ENCODE data around the gene NELL1. TPM values are rescaled to one million over a fixed set of nuclear protein-coding genes. Genes with fewer than 3 reads are reported as not detected.

NELL1 gene
- total RNA-seq, 2 experiments from 2014 or later, result not detected

GRCh38 chr11:20623252-20623651, 46.1 kb upstream of the NELL1 start:
- ChIA-PET POLR2A (no interaction called here), CTCF (no interaction called here)
- no peak overlapping the region for H3K27ac Mint-ChIP-seq
- DNase-seq (no peak), ATAC-seq (ENCODE audit: poor library complexity) (no peak)
- Histone ChIP-seq H3K4me1 (ENCODE audit: insufficient read depth, low read length) (no peaks in the 10 kb centered on the region), H3K9me3 (ENCODE audit: control insufficient read depth in 1 of 2, insufficient read depth in 1 of 2, low read length in 2 of 2) (no peaks in the 10 kb centered on the region), H3K4me3 (ENCODE audit: low read length) (no peak overlapping the region), H3K36me3 (ENCODE audit: insufficient read depth, low read length) (no peaks in the 10 kb centered on the region), H3K27me3 (ENCODE audit: control insufficient read depth in 1 of 2, insufficient read depth in 2 of 2, low read length in 2 of 2) (peaks cover 2 to 3% of the 10 kb centered on the region in 2 experiments), H3K27ac (ENCODE audit: low read depth in 1 of 2, low read length in 2 of 2) (no peak overlapping the region)
- H3K9me3 Mint-ChIP-seq, result no peaks in the 10 kb centered on the region
- H3K36me3 Mint-ChIP-seq (ENCODE audit: low read depth), result no peaks in the 10 kb centered on the region
- peaks cover 35% of the 10 kb centered on the region for H3K27me3 Mint-ChIP-seq
- intact Hi-C loops (cut with DNase I, micrococcal nuclease), result no loop called here
- no peak for TF ChIP-seq CTCF (IDR thresholded peaks at IDR 0.05)
- no peaks in the 10 kb centered on the region for H3K4me1 Mint-ChIP-seq (ENCODE audit: low read depth)
- H3K4me3 Mint-ChIP-seq, result no peak overlapping the region

GRCh38 chr11:20626279-20626678, 43.1 kb upstream of the NELL1 start:
- Mint-ChIP-seq H3K4me3 (no peak overlapping the region), H3K9me3 (peaks cover 4% of the 10 kb centered on the region), H3K27me3 (peaks cover 35% of the 10 kb centered on the region), H3K4me1 (ENCODE audit: low read depth) (no peaks in the 10 kb centered on the region), H3K27ac (no peak overlapping the region), H3K36me3 (ENCODE audit: low read depth) (no peaks in the 10 kb centered on the region)
- H3K4me3 ChIP-seq (ENCODE audit: low read length), result no peak overlapping the region
- ChIA-PET CTCF (no interaction called here), POLR2A (no interaction called here)
- no peaks in the 10 kb centered on the region for H3K4me1 ChIP-seq (ENCODE audit: insufficient read depth, low read length)
- no peak for TF ChIP-seq CTCF (IDR thresholded peaks at IDR 0.05)
- no peak for DNase-seq
- no peaks in the 10 kb centered on the region for H3K36me3 ChIP-seq (ENCODE audit: insufficient read depth, low read length)
- H3K27me3 ChIP-seq (ENCODE audit: control insufficient read depth in 1 of 2, insufficient read depth in 2 of 2, low read length in 2 of 2), result peaks cover 2 to 3% of the 10 kb centered on the region in 2 experiments
- no peak for ATAC-seq (ENCODE audit: poor library complexity)
- no peak overlapping the region for H3K27ac ChIP-seq (ENCODE audit: low read depth in 1 of 2, low read length in 2 of 2)
- no peaks in the 10 kb centered on the region for H3K9me3 ChIP-seq (ENCODE audit: control insufficient read depth in 1 of 2, insufficient read depth in 1 of 2, low read length in 2 of 2)
- intact Hi-C loops (cut with DNase I, micrococcal nuclease), result no loop called here

- H3K9me3 Mint-ChIP-seq, result peaks cover 4% of the 10 kb centered on the region
- Histone ChIP-seq H3K27ac (ENCODE audit: low read depth in 1 of 2, low read length in 2 of 2) (no peak overlapping the region), H3K9me3 (ENCODE audit: control insufficient read depth in 1 of 2, insufficient read depth in 1 of 2, low read length in 2 of 2) (no peaks in the 10 kb centered on the region), H3K4me1 (ENCODE audit: insufficient read depth, low read length) (no peaks in the 10 kb centered on the region), H3K4me3 (ENCODE audit: low read length) (no peak overlapping the region), H3K27me3 (ENCODE audit: control insufficient read depth in 1 of 2, insufficient read depth in 2 of 2, low read length in 2 of 2) (peaks cover 2 to 3% of the 10 kb centered on the region in 2 experiments), H3K36me3 (ENCODE audit: insufficient read depth, low read length) (no peaks in the 10 kb centered on the region)
- H3K36me3 Mint-ChIP-seq (ENCODE audit: low read depth), result no peaks in the 10 kb centered on the region
- TF ChIP-seq CTCF (IDR thresholded peaks at IDR 0.05), result no peak
- H3K4me1 Mint-ChIP-seq (ENCODE audit: low read depth), result no peaks in the 10 kb centered on the region
- DNase-seq (no peak), ATAC-seq (ENCODE audit: poor library complexity) (no peak)
- CTCF ChIA-PET, result no interaction called here
- peaks cover 35% of the 10 kb centered on the region for H3K27me3 Mint-ChIP-seq
- intact Hi-C loops (cut with DNase I, micrococcal nuclease), result no loop called here
- no peak overlapping the region for H3K27ac Mint-ChIP-seq
- H3K4me3 Mint-ChIP-seq, result no peak overlapping the region
- POLR2A ChIA-PET, result no interaction called here
Measured at GRCh38 chr11:20627026-20627425, 42.4 kb upstream of the NELL1 start.
